Hematopoietic multipotent progenitor cell treated with erythropoietin and hydrocortisone succinate and interleukin-3 and kit ligand, for 8 days (in vitro differentiated cells): ENCODE measurements around the gene ZNRF4.

Source experiments
- DNase-seq: peaks from one replicate; pipeline ENCODE4 v3.0.0-alpha.2; 2015

ZNRF4 gene

GRCh38 chr19:5444431-5444830 lies 10.8 kb upstream of the ZNRF4 start:
- DNase-seq = no peak

GRCh38 chr19:5445071-5445470 lies 10.1 kb upstream of the ZNRF4 start:
- DNase-seq = no peak

- no peak for DNase-seq
Observed at GRCh38 chr19:5445561-5446055, 9.6 kb upstream of the ZNRF4 start.

- DNase-seq = no peak
Observed at GRCh38 chr19:5447700-5448311, 7.4 kb upstream of the ZNRF4 start.

GRCh38 chr19:5448374-5448773 lies 6.8 kb upstream of the ZNRF4 start:
- DNase-seq = no peak

GRCh38 chr19:5450482-5451126 lies 4.6 kb upstream of the ZNRF4 start:
- no peak for DNase-seq

- DNase-seq = no peak
Observed at GRCh38 chr19:5451494-5451893, 3.7 kb upstream of the ZNRF4 start.

GRCh38 chr19:5452594-5453565 lies 2.3 kb upstream of the ZNRF4 start:
- no peak for DNase-seq

- no peak for DNase-seq
Observed at GRCh38 chr19:5454743-5455142, 474 bp upstream of the ZNRF4 start.

- DNase-seq = no peak
Observed at GRCh38 chr19:5456130-5456840, 1.1 kb downstream of the ZNRF4 start.

GRCh38 chr19:5456841-5457200 lies 1.6 kb downstream of the ZNRF4 start:
- no peak for DNase-seq

GRCh38 chr19:5457709-5458108 lies 2.5 kb downstream of the ZNRF4 start:
- no peak for DNase-seq

- DNase-seq = no peak
Observed at GRCh38 chr19:5458420-5458819, 3.2 kb downstream of the ZNRF4 start.

- no peak for DNase-seq
Observed at GRCh38 chr19:5459360-5459759, 4.1 kb downstream of the ZNRF4 start.

- no peak for DNase-seq
Observed at GRCh38 chr19:5460748-5461147, 5.5 kb downstream of the ZNRF4 start.

- DNase-seq = no peak
Observed at GRCh38 chr19:5463959-5464358, 8.7 kb downstream of the ZNRF4 start.

- DNase-seq = no peak
Observed at GRCh38 chr19:5466072-5466471, 10.9 kb downstream of the ZNRF4 start.

GRCh38 chr19:5466814-5467291 lies 11.6 kb downstream of the ZNRF4 start:
- DNase-seq = no peak

- DNase-seq = no peak
Observed at GRCh38 chr19:5470264-5470671, 15.1 kb downstream of the ZNRF4 start.

- no peak for DNase-seq
Observed at GRCh38 chr19:5472286-5472685, 17.1 kb downstream of the ZNRF4 start.

- no peak for DNase-seq
Observed at GRCh38 chr19:5473646-5474045, 18.4 kb downstream of the ZNRF4 start.

- no peak for DNase-seq
Observed at GRCh38 chr19:5477451-5478215, 22.4 kb downstream of the ZNRF4 start.
